HepG2 (cell line): Measurements from ENCODE around the gene GALNT10. TPM values are rescaled to one million over a fixed set of nuclear protein-coding genes. Genes with fewer than 3 reads are reported as not detected.

Experiments
- ATAC-seq: fragments of 200-7000 bp; cut with Tn5 transposase; 3 replicates; pipeline ENCODE4 v1.9.1; 2020; ENCODE audit warnings: mild to moderate bottlenecking, moderate library complexity
- BruUV-seq: library from RNA; stranded (reverse); fragments of 400-500 nt; replicated peaks from 2 replicates; lab custom pipeline; 2021; lab: Mats Ljungman, UMichigan
- CTCF ChIA-PET: fragments of 300-600 bp; formaldehyde crosslinking; extraction: SDS; loops from one replicate; lab custom pipeline; 2021; ENCODE audit warnings: low total read pairs, inconsistent platforms, low intra/inter-chr PET ratio; lab: Yijun Ruan, JAX
- POLR2A ChIA-PET: fragments of 350-600 bp; sonication (Branson Sonifier 250); formaldehyde crosslinking; loops from one replicate; lab custom pipeline; 2020; ENCODE audit warnings: antibody characterized with exemption, inconsistent platforms; lab: Yijun Ruan, JAX
- DNase-seq: peaks from one replicate; pipeline ENCODE4 v3.0.0-alpha.2; 2015; ENCODE audit warnings: low spot score
- FAIRE-seq: peaks from 3 replicates; lab custom pipeline; 2011; peaks lifted over from hg19 to GRCh38; lab: Jason Lieb, UNC
- H2AFZ ChIP-seq: one replicate; pipeline ENCODE4 v1.6.1; 2011; ENCODE audit warnings: low read length, inconsistent platforms
- H3K27ac ChIP-seq: fragments of 300-600 bp; 3 replicates; pipeline ENCODE4 v1.8.0; 2011; ENCODE audit warnings: mixed run types, mild to moderate bottlenecking, mixed read lengths, low read length, inconsistent platforms; ENCODE audit not compliant: insufficient read depth; ENCODE audit errors: extremely low read length
- H3K27me3 ChIP-seq, 2 experiments: fragments of 200-600 bp in 1 of 2; 2 replicates in 1 of 2; 3 replicates in 1 of 2; pipeline versions ENCODE4 v1.6.0 to v1.8.0; 2011; ENCODE audit warnings: low read length in 2 of 2, mild to moderate bottlenecking in 2 of 2, moderate library complexity in 2 of 2, inconsistent platforms in 1 of 2; ENCODE audit not compliant: insufficient read depth in 2 of 2, control insufficient read depth in 1 of 2
- H3K36me3 ChIP-seq, 2 experiments: fragments of 200-600 bp in 1 of 2; replicated peaks in 1 of 2; 2 replicates in 1 of 2; 3 replicates in 1 of 2; pipeline versions ENCODE4 v1.5.1 to v1.8.0; 2011; ENCODE audit warnings: low read length in 2 of 2, inconsistent platforms in 1 of 2; ENCODE audit not compliant: insufficient read depth in 2 of 2, control insufficient read depth in 1 of 2
- H3K4me1 ChIP-seq: 2 replicates; pipeline ENCODE4 v1.5.1; 2012; ENCODE audit warnings: low read length, inconsistent platforms; ENCODE audit not compliant: insufficient read depth
- H3K4me2 ChIP-seq: 2 replicates; pipeline ENCODE4 v1.6.0; 2011; ENCODE audit warnings: low read depth, low read length, inconsistent platforms
- H3K4me3 ChIP-seq, 3 experiments: fragments of 200-600 bp in 1 of 3; sonication (generic), shearing (Covaris generic) in 1 of 3; replicated peaks in 1 of 3; 2 replicates each; pipeline ENCODE4 v1.5.1; 2011 to 2016; ENCODE audit warnings: low read length in 3 of 3, inconsistent platforms in 2 of 3, low read depth in 2 of 3, mild to moderate bottlenecking in 2 of 3, control low read depth in 1 of 3, mixed read lengths in 1 of 3; ENCODE audit not compliant: insufficient read depth in 1 of 3
- H3K79me2 ChIP-seq: one replicate; pipeline ENCODE4 v1.6.1; 2011; ENCODE audit warnings: low read length, inconsistent platforms; ENCODE audit not compliant: insufficient read depth
- H3K9ac ChIP-seq: 2 replicates; pipeline ENCODE4 v1.6.0; 2011; ENCODE audit warnings: mild to moderate bottlenecking, low read depth, low read length, inconsistent platforms; ENCODE audit not compliant: insufficient read depth
- H3K9me3 ChIP-seq: 2 replicates; pipeline ENCODE4 v1.5.1; 2012; ENCODE audit warnings: mild to moderate bottlenecking, low read length
- H4K20me1 ChIP-seq: 2 replicates; pipeline ENCODE4 v1.6.0; 2011; ENCODE audit warnings: inconsistent platforms, mild to moderate bottlenecking, low read length, moderate library complexity; ENCODE audit not compliant: insufficient read depth
- DBP ChIP-seq: sonication (generic); formaldehyde crosslinking; IDR thresholded peaks from 2 replicates; pipeline ENCODE4 v1.4.0; 2020; ENCODE audit warnings: missing genetic modification reagents; ENCODE audit errors: not compliant biosample characterization
- FIP1L1 ChIP-seq: fragments of 200-400 bp; formaldehyde crosslinking; IDR thresholded peaks from 2 replicates; pipeline ENCODE4 v1.6.1; 2018; ENCODE audit warnings: low read depth, mild to moderate bottlenecking, low read length, moderate library complexity, borderline replicate concordance; ENCODE audit not compliant: insufficient read depth
- NFIC ChIP-seq: IDR thresholded peaks from 2 replicates; pipeline ENCODE4 v1.6.1; 2012; ENCODE audit warnings: mild to moderate bottlenecking, low read length, inconsistent platforms
- RAD21 ChIP-seq: fragments of 450-650 bp; formaldehyde crosslinking; IDR thresholded peaks from 2 replicates; pipeline ENCODE4 v1.5.0; 2020; ENCODE audit warnings: mild to moderate bottlenecking
- SMC3 ChIP-seq: IDR thresholded peaks from 2 replicates; pipeline ENCODE4 v1.6.1; 2011; ENCODE audit warnings: low read length, improper control_type of control experiment
- ZBTB26 ChIP-seq: IDR thresholded peaks from 2 replicates; pipeline ENCODE4 v1.6.1; 2016; ENCODE audit warnings: missing compliant biosample characterization, missing genetic modification reagents, borderline replicate concordance
- ZNF546 ChIP-seq: sonication (generic); formaldehyde crosslinking; conservative IDR thresholded peaks from 2 replicates; pipeline ENCODE4 v1.8.1; 2023; ENCODE audit warnings: mild to moderate bottlenecking, missing genetic modification reagents
- ZNF761 ChIP-seq: sonication (generic); formaldehyde crosslinking; conservative IDR thresholded peaks from 2 replicates; pipeline ENCODE4 v1.4.0; 2020; ENCODE audit warnings: mild to moderate bottlenecking, missing genetic modification reagents
- ZNF790 ChIP-seq: sonication (generic); formaldehyde crosslinking; IDR thresholded peaks from 2 replicates; pipeline ENCODE4 v1.8.0; 2022; ENCODE audit warnings: missing genetic modification reagents, mild to moderate bottlenecking, borderline replicate concordance
- WGBS: methylation state at CpG from one replicate; pipeline ENCODE4 v1.1.6; 2017; ENCODE audit warnings: low lambda C conversion rate; 5-methylcytosine and 5-hydroxymethylcytosine counted together
- in situ Hi-C: cut with HindIII; loops from 2 replicates; pipeline ENCODE4 v1.10.0; 2017; ENCODE audit warnings: low pct_unique_long_range_greater_than_20kb; ENCODE audit not compliant: extremely low pct_ligation_motif_present
- intact Hi-C: fragments of 100-400 bp; cut with micrococcal nuclease; formaldehyde crosslinking; loops from one replicate; pipeline ENCODE4 v1.10.0; 2022; ENCODE audit not compliant: unreplicated experiment
- polyA plus RNA-seq, 8 experiments: library from polyadenylated mRNA; depleted of rRNA in 3 of 8; stranded (reverse) in 7 of 8; unstranded in 1 of 8; fragments of >200 nt; fragmentation: Illumina TruSeq in 4 of 8; extraction: Trizol in 4 of 8; gene quantifications; 2 replicates each; pipeline versions ENCODE4 v1.2.1 to v1.2.3, GENCODE V29; 2011 to 2016; ENCODE audit warnings: low read depth in 4 of 8, missing spikeins in 1 of 8, mixed read lengths in 1 of 8; ENCODE audit not compliant: insufficient read depth in 1 of 8
- total RNA-seq, 5 experiments: library from RNA; depleted of rRNA; stranded (reverse); fragments of >200 nt; fragmentation: Illumina TruSeq; extraction: Trizol; gene quantifications; 2 replicates each; pipeline ENCODE4 v1.2.3, GENCODE V29; 2016; ENCODE audit warnings: low read depth in 1 of 5

The GALNT10 gene
- total and polyA plus RNA-seq, 2 of the 13 experiments (the other 11 are each of a cell fraction or from before 2014, with no cell fraction given): 8.1 to 11.2 TPM

GRCh38 chr5:154421868-154422267, 231.3 kb downstream of the GALNT10 start (continued):
- no peak for TF ChIP-seq ZBTB26
- peak; percentile 62; the same call in 1 of the 2 replicates for TF ChIP-seq RAD21 (CRISPR knock-in tag)
- TF ChIP-seq SMC3: peak; percentile 74
- no peak for TF ChIP-seq ZNF761 (CRISPR knock-in tag)
- TF ChIP-seq FIP1L1: no peak
- TF ChIP-seq ZNF546 (CRISPR knock-in tag): no peak

GRCh38 chr5:154422298-154422697, 231.8 kb downstream of the GALNT10 start:
- DNase-seq (no peak), ATAC-seq (no peak), FAIRE-seq (no peak)
- ChIA-PET POLR2A (no interaction called here), CTCF (interaction anchor here (0.6 to 1.9 kb wide), 3 partner anchors 46 to 218 kb away, joined by 3 to 8 read pairs (median 4); no protein-coding TSS in a partner anchor)
- in situ Hi-C loops: no loop called here
- H3K27me3 ChIP-seq: no peaks in the 10 kb centered on the region
- intact Hi-C loops: loop anchor here (1.0 to 2.0 kb wide), 4 partner anchors 23 to 189 kb away; partner anchors contain the start of gene SAP30L
- no peaks in the 10 kb centered on the region; a peak in 1 of 5 replicates for H3K36me3 ChIP-seq
- H3K4me1 ChIP-seq: no peaks in the 10 kb centered on the region
- TF ChIP-seq NFIC (no peak), ZNF790 (0 out of 2 replicates have a peak, but pooled peaks have one; percentile 64), DBP (CRISPR knock-in tag) (no peak)
- H3K79me2 ChIP-seq: no peaks in the 10 kb centered on the region
- no peak overlapping the region for H3K4me3 ChIP-seq
- H3K9me3 ChIP-seq: no peaks in the 10 kb centered on the region
- H3K27ac ChIP-seq: no peak overlapping the region
- BruUV-seq: no TSS peak
- no peak overlapping the region for H3K4me2 ChIP-seq
- WGBS: 95% methylated on average over 2 of the region's 2 CpGs
- no peaks in the 10 kb centered on the region for H4K20me1 ChIP-seq
- no peak overlapping the region for H3K9ac ChIP-seq
- no peak overlapping the region for H2AFZ ChIP-seq
